WERI-Rb-1 (cell line): ENCODE measurements around the gene PPP1R9A.

Source experiments
- DNase-seq: peaks from one replicate; pipeline ENCODE4 v3.0.0-alpha.2; 2020
- H3K27ac ChIP-seq: fragments of 250-450 bp; sonication (Bioruptor Pico); 2 replicates; pipeline ENCODE4 v1.5.1; 2020; ENCODE audit warnings: mild to moderate bottlenecking, moderate library complexity
- H3K27me3 ChIP-seq: fragments of 250-450 bp; sonication (Bioruptor Pico); 2 replicates; pipeline ENCODE4 v1.5.1; 2021; ENCODE audit warnings: mild to moderate bottlenecking, low read depth, moderate library complexity; ENCODE audit not compliant: insufficient read depth, severe bottlenecking
- H3K36me3 ChIP-seq: fragments of 250-450 bp; sonication (Bioruptor Pico); 2 replicates; pipeline ENCODE4 v1.5.1; 2020; ENCODE audit warnings: mild to moderate bottlenecking, moderate library complexity
- H3K4me3 ChIP-seq: 2 replicates; pipeline ENCODE4 v1.5.1; 2011; ENCODE audit warnings: low read depth, mild to moderate bottlenecking, control low read depth, low read length
- H3K9me3 ChIP-seq: fragments of 250-450 bp; sonication (Bioruptor Pico); 2 replicates; pipeline ENCODE4 v1.5.1; 2021; ENCODE audit warnings: mild to moderate bottlenecking, moderate library complexity; ENCODE audit not compliant: severe bottlenecking
- TF ChIP-seq, protein P1 (sequence below): IDR thresholded peaks from 2 replicates; pipeline ENCODE4 v1.5.1; 2011; ENCODE audit warnings: low read depth, mild to moderate bottlenecking, control low read depth, inconsistent platforms, low read length

The PPP1R9A gene

DNA sequence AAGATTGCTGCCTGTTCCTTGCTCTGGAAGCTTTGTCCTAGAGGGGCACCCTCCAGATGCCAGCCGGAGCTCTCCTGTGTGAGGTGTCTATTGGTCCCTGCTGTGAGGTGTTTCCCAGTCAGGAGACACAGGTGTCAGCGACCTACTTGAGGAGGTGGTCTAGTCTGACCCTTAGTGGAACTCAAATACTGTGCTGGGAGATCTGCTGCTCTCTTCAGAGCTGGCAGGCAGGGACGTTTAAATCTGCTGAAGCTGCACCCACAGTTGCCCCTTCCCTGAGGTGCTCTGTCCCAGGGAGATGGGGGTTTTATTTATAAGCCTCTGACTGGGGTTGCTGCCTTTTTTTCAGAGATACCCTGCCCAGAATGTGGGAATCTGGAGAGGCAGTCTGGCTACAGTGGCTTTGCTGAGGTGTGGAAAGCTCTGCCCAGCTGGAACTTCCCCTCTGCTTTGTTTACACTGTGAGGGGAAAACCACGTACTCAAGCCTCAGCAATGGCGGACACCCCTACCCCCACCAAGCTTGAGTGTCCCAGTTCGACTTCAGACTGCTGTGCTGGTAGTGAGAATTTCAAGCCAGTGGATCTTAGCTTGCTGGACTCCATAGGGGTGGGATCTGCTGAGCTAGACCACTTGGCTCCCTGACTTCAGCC, 119.2 kb downstream of the PPP1R9A start:
- Histone ChIP-seq H3K27ac (no peak overlapping the region), H3K27me3 (no peaks in the 10 kb centered on the region), H3K4me3 (no peak overlapping the region), H3K36me3 (no peaks in the 10 kb centered on the region), H3K9me3 (peaks cover 2% of the 10 kb centered on the region)
- DNase-seq: no peak
- TF ChIP-seq, protein P1, sequence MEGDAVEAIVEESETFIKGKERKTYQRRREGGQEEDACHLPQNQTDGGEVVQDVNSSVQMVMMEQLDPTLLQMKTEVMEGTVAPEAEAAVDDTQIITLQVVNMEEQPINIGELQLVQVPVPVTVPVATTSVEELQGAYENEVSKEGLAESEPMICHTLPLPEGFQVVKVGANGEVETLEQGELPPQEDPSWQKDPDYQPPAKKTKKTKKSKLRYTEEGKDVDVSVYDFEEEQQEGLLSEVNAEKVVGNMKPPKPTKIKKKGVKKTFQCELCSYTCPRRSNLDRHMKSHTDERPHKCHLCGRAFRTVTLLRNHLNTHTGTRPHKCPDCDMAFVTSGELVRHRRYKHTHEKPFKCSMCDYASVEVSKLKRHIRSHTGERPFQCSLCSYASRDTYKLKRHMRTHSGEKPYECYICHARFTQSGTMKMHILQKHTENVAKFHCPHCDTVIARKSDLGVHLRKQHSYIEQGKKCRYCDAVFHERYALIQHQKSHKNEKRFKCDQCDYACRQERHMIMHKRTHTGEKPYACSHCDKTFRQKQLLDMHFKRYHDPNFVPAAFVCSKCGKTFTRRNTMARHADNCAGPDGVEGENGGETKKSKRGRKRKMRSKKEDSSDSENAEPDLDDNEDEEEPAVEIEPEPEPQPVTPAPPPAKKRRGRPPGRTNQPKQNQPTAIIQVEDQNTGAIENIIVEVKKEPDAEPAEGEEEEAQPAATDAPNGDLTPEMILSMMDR: no peak

DNA sequence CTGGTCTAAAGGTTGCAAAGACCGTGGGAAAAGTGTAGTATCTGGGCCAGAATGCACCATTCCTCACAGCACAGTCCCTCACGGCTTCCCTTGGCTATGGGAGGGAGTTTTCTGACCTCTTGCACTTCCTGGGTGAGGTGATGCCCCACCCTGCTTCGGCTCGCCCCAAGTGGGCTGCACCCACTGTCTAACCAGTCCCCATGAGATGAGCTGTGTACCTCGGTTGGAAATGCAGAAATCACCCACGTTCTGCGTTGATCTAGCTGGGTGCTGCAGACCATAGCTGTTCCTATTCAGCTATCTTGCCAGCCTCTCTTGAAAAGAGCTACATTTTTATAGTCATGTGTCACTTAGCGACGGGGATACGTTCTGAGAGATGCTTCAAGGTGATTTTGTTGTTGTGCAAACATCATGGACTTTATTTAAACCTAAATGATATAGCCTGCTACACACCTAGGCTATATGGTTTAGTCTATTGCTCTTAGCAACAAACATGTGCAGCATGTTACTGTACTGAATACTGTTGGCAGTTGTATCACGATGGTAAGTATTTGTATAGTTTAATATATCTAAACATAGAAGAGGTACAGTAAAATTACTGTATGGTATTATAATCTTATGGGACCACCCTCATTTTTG, 120.0 kb downstream of the PPP1R9A start:
- TF ChIP-seq, protein P1: no peak
- H3K36me3 ChIP-seq: no peaks in the 10 kb centered on the region
- DNase-seq: no peak
- H3K9me3 ChIP-seq: peaks cover 2% of the 10 kb centered on the region
- H3K27me3 ChIP-seq: no peaks in the 10 kb centered on the region
- no peak overlapping the region for H3K4me3 ChIP-seq
- no peak overlapping the region for H3K27ac ChIP-seq

DNA sequence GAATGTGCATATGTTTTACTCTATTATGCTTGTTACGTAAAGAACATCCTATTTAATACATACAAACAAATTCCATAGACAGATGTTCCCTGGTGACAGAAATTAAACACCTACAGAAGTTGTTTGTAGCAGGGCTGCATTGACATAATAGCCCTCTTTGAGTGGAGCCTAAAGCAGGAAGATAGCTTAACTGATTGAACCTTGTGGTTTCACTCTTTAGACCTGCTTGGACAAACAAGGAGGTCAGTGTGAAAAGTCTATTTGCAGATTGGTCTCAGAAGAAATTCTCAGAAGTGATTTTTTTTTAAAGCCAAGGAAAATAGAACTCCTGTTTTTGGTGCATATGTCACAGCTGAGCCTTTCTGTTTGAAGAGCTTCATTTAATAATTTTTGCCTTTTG, 121.3 kb downstream of the PPP1R9A start:
- H3K36me3 ChIP-seq: no peaks in the 10 kb centered on the region
- H3K4me3 ChIP-seq: no peak overlapping the region
- H3K27ac ChIP-seq: no peak overlapping the region
- TF ChIP-seq, protein P1: no peak
- peaks cover 2% of the 10 kb centered on the region for H3K9me3 ChIP-seq
- DNase-seq: no peak
- H3K27me3 ChIP-seq: no peaks in the 10 kb centered on the region

DNA sequence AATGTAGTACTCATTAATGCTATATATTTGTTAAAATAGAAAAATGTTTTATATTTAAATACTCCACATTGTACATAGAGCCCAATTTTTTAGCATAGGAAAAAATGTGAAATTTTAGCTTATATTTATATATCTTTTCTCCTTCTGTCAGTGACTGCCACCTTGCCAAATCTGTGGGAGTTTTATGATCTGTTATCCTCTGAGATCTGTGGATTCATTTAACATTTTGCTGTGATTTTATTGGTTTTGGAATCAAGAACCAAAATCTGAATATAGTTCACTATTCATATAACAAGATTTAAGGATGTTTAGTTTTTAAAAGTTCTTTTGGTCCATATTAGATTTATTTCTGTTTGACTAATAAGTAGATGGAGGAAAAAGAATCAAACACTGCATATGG, 127.9 kb downstream of the PPP1R9A start:
- Histone ChIP-seq H3K36me3 (no peaks in the 10 kb centered on the region), H3K27ac (no peak overlapping the region), H3K9me3 (no peaks in the 10 kb centered on the region), H3K27me3 (no peaks in the 10 kb centered on the region), H3K4me3 (no peak overlapping the region)
- TF ChIP-seq, protein P1: no peak
- no peak for DNase-seq

GRCh38 chr7:95041031-95041430, 133.6 kb downstream of the PPP1R9A start:
- no peaks in the 10 kb centered on the region for H3K9me3 ChIP-seq
- no peaks in the 10 kb centered on the region for H3K36me3 ChIP-seq
- DNase-seq: no peak
- H3K27ac ChIP-seq: no peak overlapping the region
- H3K4me3 ChIP-seq: no peak overlapping the region
- no peaks in the 10 kb centered on the region for H3K27me3 ChIP-seq
- TF ChIP-seq, protein P1: no peak
